Activated CD8-positive, alpha-beta T cell treated with anti-CD3 and anti-CD28 coated beads, Interleukin-2, amount 10 ng/mL, durations not matched to agents 7 days and 5 days (primary cell): ENCODE measurements around the gene TYW3. TPM values are rescaled to one million over a fixed set of nuclear protein-coding genes. Genes with fewer than 3 reads are reported as not detected.
"Not testable (repeated sequence)": the region's sequence is repeated elsewhere in the genome, so short reads cannot be mapped to it uniquely, and the experiment has no call there.

Experiments
- ATAC-seq: fragments of 150-1000 bp; cut with Tn5 transposase; one replicate; pipeline ENCODE4 v1.10.0; 2021; ENCODE audit warnings: moderate library complexity
- CTCF ChIA-PET: fragments of 350-600 bp; sonication (Branson Sonifier 250); formaldehyde crosslinking; loops from one replicate; lab custom pipeline; 2021; ENCODE audit warnings: antibody characterized with exemption; lab: Charles Lee
- POLR2A ChIA-PET: fragments of 350-600 bp; sonication (Branson Sonifier 250); formaldehyde crosslinking; loops from one replicate; lab custom pipeline; 2021; ENCODE audit warnings: antibody characterized with exemption; lab: Charles Lee
- DNase-seq: peaks from one replicate; pipeline ENCODE4 v3.0.0-alpha.2; 2020
- H3K27ac Mint-ChIP-seq: one replicate; pipeline ENCODE4 v1.8.0; 2021; ENCODE audit warnings: mild to moderate bottlenecking, mixed read lengths
- H3K27me3 Mint-ChIP-seq: one replicate; pipeline ENCODE4 v1.8.0; 2021; ENCODE audit warnings: low read depth, mixed read lengths
- H3K36me3 Mint-ChIP-seq: one replicate; pipeline ENCODE4 v1.8.0; 2021; ENCODE audit warnings: low read depth, mixed read lengths
- H3K4me1 Mint-ChIP-seq: one replicate; pipeline ENCODE4 v1.8.0; 2021; ENCODE audit warnings: low read depth, mixed read lengths
- H3K4me3 Mint-ChIP-seq: one replicate; pipeline ENCODE4 v1.8.0; 2021; ENCODE audit warnings: mild to moderate bottlenecking, mixed read lengths
- H3K9me3 Mint-ChIP-seq: one replicate; pipeline ENCODE4 v1.8.0; 2022; ENCODE audit warnings: mixed read lengths; ENCODE audit not compliant: insufficient read depth
- total RNA-seq, 2 experiments: library from RNA; stranded (reverse); gene quantifications; one replicate each; pipeline ENCODE4 v1.2.3, GENCODE V29; 2021

Gene TYW3
- total RNA-seq, 2 experiments from 2014 or later: 15.0 to 19.2 TPM

GRCh38 chr1:74732071-74732946 is 643 bp upstream of the TYW3 start:
- not testable (repeated sequence) for H3K36me3 Mint-ChIP-seq, DNase-seq, H3K27me3 Mint-ChIP-seq, H3K9me3 Mint-ChIP-seq
- Mint-ChIP-seq H3K4me3 (peak overlapping the region; percentile 91), H3K4me1 (peaks cover 26% of the 10 kb centered on the region), H3K27ac (peak overlapping the region; percentile 99)
- CTCF ChIA-PET: interaction anchor here (0.8 to 2.5 kb wide), 7 partner anchors 9 to 229 kb away, joined by 3 to 14 read pairs (median 9); no protein-coding TSS in a partner anchor
- ATAC-seq: peak; percentile 30
- POLR2A ChIA-PET: interaction anchor here (1.4 kb wide), 1 partner anchor 1055 kb away, joined by 3 read pairs; no protein-coding TSS in a partner anchor

- ATAC-seq (peak; percentile 64), DNase-seq (peak; percentile 65)
- H3K27me3 Mint-ChIP-seq: no peaks in the 10 kb centered on the region
- peaks cover 25% of the 10 kb centered on the region for H3K4me1 Mint-ChIP-seq
- peaks cover 19% of the 10 kb centered on the region for H3K36me3 Mint-ChIP-seq
- ChIA-PET CTCF (interaction anchor here (0.6 to 2.5 kb wide), 13 partner anchors 9 to 668 kb away, joined by 3 to 14 read pairs (median 4); no protein-coding TSS in a partner anchor), POLR2A (interaction anchor here (1.4 kb wide), 1 partner anchor 1053 kb away, joined by 3 read pairs; no protein-coding TSS in a partner anchor)
- H3K4me3 Mint-ChIP-seq: peak overlapping the region; percentile 91
- H3K27ac Mint-ChIP-seq: peak overlapping the region; percentile 99
- no peaks in the 10 kb centered on the region for H3K9me3 Mint-ChIP-seq
Observed at GRCh38 chr1:74733604-74734484, 892 bp downstream of the TYW3 start.

DNA sequence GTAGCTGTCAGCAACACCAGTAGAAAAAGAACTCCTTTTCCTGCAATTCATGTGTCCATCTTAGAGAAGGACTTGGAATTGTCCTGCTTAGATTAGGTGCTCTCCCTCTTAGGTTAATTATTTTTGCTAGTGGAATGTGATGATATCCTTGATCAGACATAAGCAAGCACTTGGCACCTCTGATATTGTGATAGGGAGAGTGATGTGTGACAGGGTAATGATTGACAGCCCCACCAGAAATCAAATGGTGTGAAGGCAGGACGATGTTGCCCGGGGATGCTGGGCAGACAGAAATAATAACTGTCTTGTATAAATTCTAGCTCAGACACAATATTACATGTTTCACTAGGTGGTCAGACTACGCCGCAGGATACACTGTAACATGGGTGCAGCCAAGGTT is 4.4 kb downstream of the TYW3 start:
- POLR2A ChIA-PET: no interaction called here
- DNase-seq (no peak), ATAC-seq (no peak)
- Mint-ChIP-seq H3K9me3 (no peaks in the 10 kb centered on the region), H3K36me3 (peaks cover 48% of the 10 kb centered on the region), H3K27ac (no peak overlapping the region), H3K27me3 (no peaks in the 10 kb centered on the region), H3K4me1 (peaks cover 13% of the 10 kb centered on the region), H3K4me3 (no peak overlapping the region)
- CTCF ChIA-PET: no interaction called here

GRCh38 chr1:74740307-74740980 is 7.5 kb downstream of the TYW3 start:
- H3K4me3 Mint-ChIP-seq, DNase-seq, ATAC-seq, CTCF ChIA-PET, H3K27me3 Mint-ChIP-seq, H3K27ac Mint-ChIP-seq, H3K4me1 Mint-ChIP-seq, POLR2A ChIA-PET: not testable (repeated sequence)
- Mint-ChIP-seq H3K36me3 (peaks cover 75% of the 10 kb centered on the region), H3K9me3 (peaks cover 13% of the 10 kb centered on the region)

GRCh38 chr1:74745247-74745646 is 12.3 kb downstream of the TYW3 start:
- DNase-seq, H3K4me3 Mint-ChIP-seq, H3K4me1 Mint-ChIP-seq, POLR2A ChIA-PET, ATAC-seq, H3K27me3 Mint-ChIP-seq, CTCF ChIA-PET, H3K27ac Mint-ChIP-seq: not testable (repeated sequence)
- H3K9me3 Mint-ChIP-seq: peaks cover 13% of the 10 kb centered on the region
- H3K36me3 Mint-ChIP-seq: peaks cover 70% of the 10 kb centered on the region

DNA sequence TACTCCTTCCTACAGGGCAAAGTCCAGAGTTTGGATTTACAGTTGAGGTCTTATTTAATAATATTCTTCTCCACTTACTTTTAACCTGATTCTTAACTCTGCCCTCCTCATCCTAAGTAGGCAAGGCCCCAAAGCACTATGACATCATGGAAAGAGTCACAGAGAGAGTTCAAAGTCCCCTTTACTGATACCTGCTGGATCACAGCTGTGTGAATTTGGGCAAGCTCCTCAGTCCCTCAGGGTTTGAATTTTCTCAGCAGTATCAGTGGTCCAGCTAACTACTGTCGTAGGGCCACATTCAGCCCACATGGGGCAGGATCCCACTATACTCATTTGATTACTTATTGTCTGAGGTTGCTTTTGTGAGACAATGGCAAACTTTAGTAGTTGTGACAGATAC is 16.0 kb downstream of the TYW3 start:
- Mint-ChIP-seq H3K9me3 (peaks cover 7% of the 10 kb centered on the region), H3K27me3 (no peaks in the 10 kb centered on the region), H3K4me1 (no peaks in the 10 kb centered on the region), H3K36me3 (peaks cover 60% of the 10 kb centered on the region), H3K4me3 (no peak overlapping the region), H3K27ac (no peak overlapping the region)
- CTCF ChIA-PET: interaction anchor here (2.2 kb wide), 1 partner anchor 15 kb away, joined by 9 read pairs; the partner anchor contains the start of genes CRYZ and TYW3
- DNase-seq: no peak
- ATAC-seq: no peak
- POLR2A ChIA-PET: no interaction called here

GRCh38 chr1:74753104-74753503 is 20.2 kb downstream of the TYW3 start:
- ATAC-seq (no peak), DNase-seq (no peak)
- ChIA-PET CTCF (no interaction called here), POLR2A (no interaction called here)
- Mint-ChIP-seq H3K9me3 (peaks cover 9% of the 10 kb centered on the region), H3K4me3 (no peak overlapping the region), H3K4me1 (no peaks in the 10 kb centered on the region), H3K27me3 (no peaks in the 10 kb centered on the region), H3K27ac (no peak overlapping the region), H3K36me3 (peaks cover 72% of the 10 kb centered on the region)

DNA sequence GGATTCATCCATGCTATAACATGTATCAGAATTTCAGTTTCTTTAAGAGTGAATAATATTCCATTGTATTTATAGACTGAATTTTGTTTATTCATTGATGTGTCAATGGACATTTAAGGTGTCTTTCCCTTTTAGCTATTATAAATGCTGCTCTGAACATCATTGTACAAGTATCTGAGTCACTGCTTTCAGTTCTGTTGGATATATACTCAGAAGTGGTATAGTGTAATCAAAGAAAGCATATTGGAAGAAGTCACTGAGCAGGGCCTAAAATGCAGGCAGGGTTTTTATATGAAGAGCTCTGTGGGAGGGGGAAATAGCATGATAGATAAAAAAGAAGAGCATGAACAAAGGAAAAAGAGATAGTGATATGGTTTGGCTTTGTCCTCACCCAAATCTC is 22.5 kb downstream of the TYW3 start:
- no peaks in the 10 kb centered on the region for H3K27me3 Mint-ChIP-seq
- CTCF ChIA-PET: no interaction called here
- POLR2A ChIA-PET: no interaction called here
- H3K9me3 Mint-ChIP-seq: peaks cover 9% of the 10 kb centered on the region
- peaks cover 78% of the 10 kb centered on the region for H3K36me3 Mint-ChIP-seq
- no peaks in the 10 kb centered on the region for H3K4me1 Mint-ChIP-seq
- H3K4me3 Mint-ChIP-seq: no peak overlapping the region
- DNase-seq (no peak), ATAC-seq (no peak)
- H3K27ac Mint-ChIP-seq: no peak overlapping the region

- H3K27ac Mint-ChIP-seq, CTCF ChIA-PET, H3K9me3 Mint-ChIP-seq, DNase-seq, H3K4me1 Mint-ChIP-seq, H3K4me3 Mint-ChIP-seq, POLR2A ChIA-PET, H3K27me3 Mint-ChIP-seq, ATAC-seq: not testable (repeated sequence)
- H3K36me3 Mint-ChIP-seq: peaks cover 78% of the 10 kb centered on the region
Observed at GRCh38 chr1:74756650-74757049, 23.7 kb downstream of the TYW3 start.

DNA sequence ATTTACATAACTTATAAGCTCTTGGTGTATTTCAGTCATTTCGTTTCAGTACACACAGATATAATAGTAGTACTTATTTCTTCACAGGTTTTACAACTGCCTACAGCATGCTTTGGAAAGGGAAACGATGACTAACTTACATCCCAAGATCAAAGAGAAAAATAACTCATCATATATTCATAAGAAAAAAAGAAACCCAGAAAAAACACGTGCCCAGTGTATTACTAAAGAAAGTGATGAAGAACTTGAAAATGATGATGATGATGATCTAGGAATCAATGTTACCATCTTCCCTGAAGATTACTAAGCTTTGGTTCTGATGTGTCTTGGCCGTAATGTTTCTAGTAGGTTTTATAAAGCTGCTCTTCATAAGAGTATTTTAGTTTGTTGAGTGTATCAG is 30.9 kb downstream of the TYW3 start:
- POLR2A ChIA-PET: no interaction called here

GRCh38 chr1:74766579-74766978 is 33.6 kb downstream of the TYW3 start:
- H3K27ac Mint-ChIP-seq: no peak overlapping the region
- no peaks in the 10 kb centered on the region for H3K4me1 Mint-ChIP-seq
- no peak for ATAC-seq

More for the DNA sequence above, 30.9 kb downstream of the TYW3 start:
- Mint-ChIP-seq H3K4me1 (no peaks in the 10 kb centered on the region), H3K36me3 (peaks cover 37% of the 10 kb centered on the region), H3K27me3 (no peaks in the 10 kb centered on the region), H3K4me3 (no peak overlapping the region), H3K27ac (no peak overlapping the region), H3K9me3 (no peaks in the 10 kb centered on the region)
- DNase-seq (no peak), ATAC-seq (no peak)
- CTCF ChIA-PET: interaction anchor here (0.8 to 1.7 kb wide), 2 partner anchors 8 to 74 kb away, joined by 3 to 6 read pairs; no protein-coding TSS in a partner anchor

More at GRCh38 chr1:74766579-74766978, 33.6 kb downstream of the TYW3 start:
- no peak for DNase-seq
- ChIA-PET POLR2A (no interaction called here), CTCF (interaction anchor here (0.8 to 0.9 kb wide), 2 partner anchors 9 to 16 kb away, joined by 3 read pairs; no protein-coding TSS in a partner anchor)
- H3K27me3 Mint-ChIP-seq: no peaks in the 10 kb centered on the region
- H3K4me3 Mint-ChIP-seq: no peak overlapping the region
- H3K9me3 Mint-ChIP-seq: no peaks in the 10 kb centered on the region
- H3K36me3 Mint-ChIP-seq: peaks cover 18% of the 10 kb centered on the region
